ENCODE data around the gene NIPAL3. TPM values are rescaled to one million over a fixed set of nuclear protein-coding genes. Genes with fewer than 3 reads are reported as not detected.

The NIPAL3 gene
- total RNA-seq, 1 donor from 2014 or later = 21.3 TPM

- no peak for TF ChIP-seq CTCF (IDR thresholded peaks at IDR 0.05; ENCODE audit: unreplicated experiment)
- H3K27ac Mint-ChIP-seq = no peak overlapping the region
- H3K4me3 Mint-ChIP-seq = no peak overlapping the region
- H3K27me3 Mint-ChIP-seq (ENCODE audit: low read depth) = no peaks in the 10 kb centered on the region
- H3K36me3 Mint-ChIP-seq = peaks cover 7% of the 10 kb centered on the region
- peaks cover 18% of the 10 kb centered on the region for H3K4me1 Mint-ChIP-seq
- H3K9me3 Mint-ChIP-seq = no peaks in the 10 kb centered on the region
- peak in 1 of 2 experiments; percentile 51 for DNase-seq (ENCODE audit: low spot score in 2 of 2, unreplicated experiment in 2 of 2)
Observed at GRCh38 chr1:24472527-24473251, 57.1 kb downstream of the NIPAL3 start.

GRCh38 chr1:24474193-24474592 is 58.6 kb downstream of the NIPAL3 start:
- Mint-ChIP-seq H3K27me3 (ENCODE audit: low read depth) (no peaks in the 10 kb centered on the region), H3K27ac (no peak overlapping the region), H3K36me3 (peaks cover 7% of the 10 kb centered on the region), H3K9me3 (no peaks in the 10 kb centered on the region), H3K4me1 (peaks cover 9% of the 10 kb centered on the region), H3K4me3 (no peak overlapping the region)
- no peak for TF ChIP-seq CTCF (IDR thresholded peaks at IDR 0.05; ENCODE audit: unreplicated experiment)
- no peak for DNase-seq (ENCODE audit: low spot score in 2 of 2, unreplicated experiment in 2 of 2)

GRCh38 chr1:24475700-24476099 is 60.1 kb downstream of the NIPAL3 start:
- H3K9me3 Mint-ChIP-seq = no peaks in the 10 kb centered on the region
- no peaks in the 10 kb centered on the region for H3K36me3 Mint-ChIP-seq
- H3K4me3 Mint-ChIP-seq = no peak overlapping the region
- no peaks in the 10 kb centered on the region for H3K27me3 Mint-ChIP-seq (ENCODE audit: low read depth)
- H3K4me1 Mint-ChIP-seq = peaks cover 8% of the 10 kb centered on the region
- no peak overlapping the region for H3K27ac Mint-ChIP-seq
- DNase-seq (ENCODE audit: low spot score in 2 of 2, unreplicated experiment in 2 of 2) = no peak
- TF ChIP-seq CTCF (IDR thresholded peaks at IDR 0.05; ENCODE audit: unreplicated experiment) = no peak

GRCh38 chr1:24476571-24476970 is 61.0 kb downstream of the NIPAL3 start:
- Mint-ChIP-seq H3K27ac (no peak overlapping the region), H3K4me1 (peaks cover 8% of the 10 kb centered on the region), H3K4me3 (no peak overlapping the region), H3K9me3 (no peaks in the 10 kb centered on the region), H3K27me3 (ENCODE audit: low read depth) (no peaks in the 10 kb centered on the region), H3K36me3 (no peaks in the 10 kb centered on the region)
- DNase-seq (ENCODE audit: low spot score in 2 of 2, unreplicated experiment in 2 of 2) = no peak
- TF ChIP-seq CTCF (IDR thresholded peaks at IDR 0.05; ENCODE audit: unreplicated experiment) = no peak

GRCh38 chr1:24477309-24477708 is 61.7 kb downstream of the NIPAL3 start:
- Mint-ChIP-seq H3K4me3 (no peak overlapping the region), H3K4me1 (peaks cover 6% of the 10 kb centered on the region), H3K27ac (no peak overlapping the region), H3K27me3 (ENCODE audit: low read depth) (no peaks in the 10 kb centered on the region), H3K9me3 (no peaks in the 10 kb centered on the region), H3K36me3 (no peaks in the 10 kb centered on the region)
- DNase-seq (ENCODE audit: low spot score in 2 of 2, unreplicated experiment in 2 of 2) = no peak
- TF ChIP-seq CTCF (IDR thresholded peaks at IDR 0.05; ENCODE audit: unreplicated experiment) = no peak

All from mesothelial cell of epicardium (in vitro differentiated cells).